NCI-H128 (cell line): Measurements from ENCODE around the gene DLAT.
A peak's percentile ranks its signal among the peaks of the same experiment; 100 is the strongest.
"Not testable (repeated sequence)": the region's sequence is repeated elsewhere in the genome, so short reads cannot be mapped to it uniquely, and the experiment has no call there.

Source experiments
- DNase-seq: peaks from one replicate; lab custom pipeline; 2025; ENCODE audit not compliant: unreplicated experiment; lab: John Stamatoyannopoulos, UW

The DLAT gene

DNA sequence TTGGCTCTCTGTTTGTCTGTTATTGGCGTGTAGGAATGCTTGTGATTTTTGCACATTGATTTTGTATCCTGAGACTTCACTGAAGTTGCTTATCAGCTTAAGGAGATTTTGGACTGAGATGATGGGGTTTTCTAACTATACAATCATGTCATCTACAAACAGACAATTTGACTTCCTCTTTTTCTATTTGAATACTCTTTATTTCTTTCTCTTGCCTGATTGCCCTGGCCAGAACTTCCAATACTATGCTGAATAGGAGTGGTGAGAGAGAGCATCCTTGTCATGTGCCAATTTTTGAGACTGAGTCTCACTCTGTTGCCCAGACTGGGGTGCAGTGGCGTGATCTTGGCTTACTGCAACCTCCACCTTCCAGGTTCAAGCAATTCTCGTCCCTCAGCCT, 23.0 kb downstream of the DLAT start:
- not testable (repeated sequence) for DNase-seq

DNA sequence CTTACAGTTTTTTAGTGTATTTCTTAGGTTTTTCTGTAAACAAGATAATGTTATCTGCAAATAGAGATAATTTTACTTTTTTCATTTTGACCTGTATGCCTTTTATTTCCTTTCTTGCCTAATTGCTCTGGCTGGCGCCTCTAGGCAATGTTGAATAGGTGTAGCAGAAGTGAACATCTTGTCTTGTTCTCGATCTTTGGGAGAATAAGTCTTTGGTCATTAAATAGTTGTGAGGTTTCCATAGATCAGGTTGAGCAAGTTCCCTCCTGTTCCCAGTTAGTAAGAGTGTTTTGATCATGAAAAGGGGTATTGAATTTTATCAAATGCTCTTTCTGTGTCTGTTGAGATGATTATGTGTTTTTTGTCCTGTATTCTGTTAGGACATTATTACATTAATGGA, 24.6 kb downstream of the DLAT start:
- no peak for DNase-seq

DNA sequence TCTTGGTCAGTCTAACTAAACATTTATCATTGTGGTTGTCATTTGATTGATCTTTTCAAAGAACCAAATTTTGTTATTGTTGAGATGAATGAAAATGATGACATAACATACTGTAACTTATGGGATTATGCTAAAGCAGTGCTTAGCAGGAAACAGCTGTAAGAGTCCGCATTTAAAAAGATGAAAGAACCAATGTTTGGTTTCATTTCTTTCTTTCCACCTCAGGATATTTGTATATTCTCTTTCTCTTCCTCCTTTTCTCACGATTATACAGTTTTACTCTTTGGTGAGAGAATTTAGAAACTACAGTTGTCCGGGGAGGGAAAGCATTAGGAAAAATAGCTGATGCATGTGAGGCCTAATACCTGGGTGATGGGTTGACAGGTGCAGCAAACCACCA, 25.5 kb downstream of the DLAT start:
- no peak for DNase-seq

DNA sequence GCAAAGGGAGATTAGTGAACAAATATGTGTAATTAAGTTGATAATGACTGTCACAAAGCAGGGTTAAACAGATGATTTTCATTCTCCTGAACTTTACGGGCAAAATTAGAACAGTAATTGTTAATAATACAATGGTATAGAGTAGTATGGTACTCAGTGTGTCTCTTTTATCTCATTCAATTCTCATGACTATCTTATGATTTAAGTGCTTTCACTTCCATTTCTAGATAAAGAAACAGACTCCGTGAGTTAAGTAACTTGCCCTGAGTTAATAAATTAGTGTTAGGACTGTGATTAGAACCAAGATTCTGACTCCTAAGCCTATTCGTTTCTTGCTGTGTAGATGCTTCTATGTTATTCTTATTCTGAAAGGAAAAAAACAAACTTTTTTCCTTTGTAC, 26.6 kb downstream of the DLAT start:
- DNase-seq, result no peak

DNA sequence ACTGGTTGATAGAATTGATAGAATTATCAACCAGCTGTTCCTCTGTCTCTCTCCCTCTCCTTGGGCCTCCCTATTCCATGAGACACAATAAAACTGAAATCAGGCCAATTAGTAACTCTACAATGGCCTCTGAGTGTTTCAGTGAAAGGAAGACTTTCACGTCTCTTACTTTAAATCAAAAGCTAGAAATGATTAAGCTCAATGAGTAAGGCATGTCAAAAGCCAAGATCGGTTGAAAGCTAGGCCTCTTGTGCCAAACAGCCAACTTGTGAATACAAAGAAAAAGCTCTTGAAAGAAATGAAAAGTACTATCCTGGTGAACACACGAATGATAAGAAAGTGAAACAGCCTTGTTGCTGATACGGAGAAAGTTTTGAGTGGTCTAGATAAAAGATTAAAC, 32.0 kb downstream of the DLAT start:
- DNase-seq, result no peak

DNA sequence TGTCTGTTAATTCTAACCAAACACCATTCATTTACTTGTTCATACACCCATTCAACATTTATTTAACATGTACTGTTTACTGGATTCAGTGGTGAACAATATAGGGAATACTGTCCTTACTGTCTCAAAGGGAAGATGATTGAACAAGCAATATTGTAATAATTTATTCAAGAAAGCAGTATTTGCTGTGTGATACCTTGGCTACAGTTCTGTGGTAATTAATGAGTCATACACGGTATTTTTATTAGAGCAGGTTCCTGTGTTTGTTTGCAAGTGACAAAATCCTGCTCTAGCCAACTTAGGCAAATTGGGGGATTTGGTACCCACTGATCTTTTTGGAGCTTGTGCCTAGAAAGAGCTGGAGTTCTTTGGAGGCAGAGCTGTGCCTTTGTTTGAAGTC, 32.9 kb downstream of the DLAT start:
- no peak for DNase-seq

DNA sequence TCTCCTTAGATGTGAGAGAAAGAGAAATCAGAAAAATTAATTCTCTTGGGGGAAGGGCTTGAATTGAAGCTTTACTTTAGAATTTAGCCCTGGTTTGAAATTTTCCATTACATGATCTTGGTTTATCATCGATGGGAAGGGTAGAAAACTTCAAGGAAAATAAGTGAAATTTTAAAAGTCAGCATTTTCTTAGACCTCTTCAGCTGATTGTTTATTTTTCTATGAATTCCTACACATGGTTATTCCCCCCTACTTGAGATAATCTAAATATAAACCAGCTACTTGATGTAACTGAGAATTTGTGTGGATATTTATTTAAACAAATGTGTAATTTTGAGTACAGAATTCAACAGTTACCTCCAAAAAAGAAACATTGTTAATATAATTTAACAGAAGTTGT, 37.7 kb downstream of the DLAT start:
- DNase-seq, result no peak

DNA sequence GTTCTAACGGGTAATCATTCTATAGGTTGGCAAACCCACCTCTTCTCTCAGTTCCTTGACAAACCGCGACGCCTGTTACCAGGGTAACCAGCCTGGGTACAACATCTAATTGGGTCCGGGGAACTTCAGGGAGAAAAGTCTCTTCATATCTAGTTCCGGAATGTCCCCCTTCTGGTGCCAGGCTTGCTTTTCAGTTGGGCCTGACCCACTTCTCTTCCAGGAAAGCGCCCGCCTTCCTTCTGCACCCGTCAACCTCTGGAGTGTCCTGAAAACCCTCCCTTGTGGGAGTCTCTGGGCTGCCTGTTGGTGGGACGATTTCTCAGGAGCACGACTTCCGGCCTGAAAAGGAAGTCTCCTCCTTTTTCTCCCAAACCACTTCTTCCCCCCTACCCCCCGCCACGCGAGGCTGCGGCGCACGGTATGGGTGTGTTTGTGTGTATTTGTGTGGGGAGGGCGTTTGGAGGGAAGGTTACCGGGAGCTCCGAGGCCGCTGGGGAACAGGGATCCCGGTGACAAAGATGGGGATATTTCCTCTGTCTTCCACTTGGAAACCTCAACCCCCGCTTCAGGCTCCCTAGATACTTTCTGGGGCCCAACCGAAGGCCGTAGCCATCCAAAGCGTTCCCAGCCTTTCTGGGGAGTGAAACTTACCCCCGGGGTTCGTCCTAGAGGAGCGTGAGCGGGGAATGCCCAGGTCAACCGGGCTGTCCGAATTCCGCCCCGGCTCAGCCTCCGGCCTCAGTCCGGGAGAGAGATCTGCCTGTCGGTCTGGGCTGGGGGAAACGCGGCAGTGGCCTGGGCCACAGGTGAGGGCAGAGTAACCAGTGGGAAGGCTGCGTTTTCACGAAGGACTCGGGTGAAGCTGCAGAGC, 49.0 kb downstream of the DLAT start, which contains the start of the genes NKAPD1 and PIH1D2:
TSS of gene NKAPD1 (plus strand) at position 359 of the 871 bp plus-strand sequence. CDS start 1,276 bp downstream, outside the sequence.
TSS of gene PIH1D2 (minus strand) at position 77 of the 871 bp plus-strand sequence. CDS start 843 bp downstream, outside the sequence.
- DNase-seq, result peak; percentile 68

DNA sequence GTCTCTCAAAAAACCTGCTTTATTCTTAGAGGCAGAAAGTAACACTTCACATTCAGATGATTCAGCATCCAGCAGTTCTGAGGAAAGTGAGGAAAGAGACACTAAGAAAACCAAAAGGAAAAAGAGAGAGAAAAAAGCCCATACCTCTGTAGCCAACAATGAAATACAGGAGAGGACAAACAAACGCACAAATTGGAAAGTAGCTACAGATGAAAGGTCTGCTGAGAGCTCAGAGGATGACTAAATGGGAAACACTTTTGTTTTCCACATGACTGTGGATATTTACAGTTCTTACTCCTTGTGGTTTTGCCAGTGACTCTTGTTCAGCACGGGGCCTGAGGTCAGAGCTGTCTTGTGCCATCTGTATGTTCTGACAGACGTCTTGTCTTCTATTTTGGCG, 57.5 kb downstream of the DLAT start:
- no peak for DNase-seq

DNA sequence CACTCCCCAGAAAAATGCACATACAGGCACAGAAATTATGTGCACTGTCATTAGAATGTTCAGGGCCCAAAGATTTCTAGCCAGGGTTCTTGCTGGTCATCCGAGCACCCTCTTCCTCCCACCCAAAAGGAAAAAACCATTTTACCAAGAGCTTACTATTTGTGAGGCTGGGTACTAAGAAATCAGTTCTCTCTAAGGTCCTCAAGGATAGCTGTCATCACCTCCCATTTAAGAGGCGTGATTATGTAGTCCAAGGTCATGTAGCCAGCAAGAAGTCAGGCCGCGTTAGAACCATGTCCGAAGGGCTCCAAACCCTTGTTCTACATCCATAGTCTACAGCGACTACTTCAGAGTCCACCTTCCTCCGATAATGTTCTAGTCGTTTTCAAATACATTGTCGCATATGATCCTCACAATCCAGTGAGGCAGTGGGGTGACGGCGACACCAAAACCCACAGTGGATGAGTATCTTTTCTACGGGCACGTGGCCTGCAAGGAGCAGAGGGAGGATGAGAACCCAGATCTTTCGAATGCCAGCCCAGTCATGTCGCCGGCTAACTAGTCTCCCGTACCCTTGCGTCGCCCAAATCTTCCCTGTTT, 60.7 kb downstream of the DLAT start:
- DNase-seq, result no peak

DNA sequence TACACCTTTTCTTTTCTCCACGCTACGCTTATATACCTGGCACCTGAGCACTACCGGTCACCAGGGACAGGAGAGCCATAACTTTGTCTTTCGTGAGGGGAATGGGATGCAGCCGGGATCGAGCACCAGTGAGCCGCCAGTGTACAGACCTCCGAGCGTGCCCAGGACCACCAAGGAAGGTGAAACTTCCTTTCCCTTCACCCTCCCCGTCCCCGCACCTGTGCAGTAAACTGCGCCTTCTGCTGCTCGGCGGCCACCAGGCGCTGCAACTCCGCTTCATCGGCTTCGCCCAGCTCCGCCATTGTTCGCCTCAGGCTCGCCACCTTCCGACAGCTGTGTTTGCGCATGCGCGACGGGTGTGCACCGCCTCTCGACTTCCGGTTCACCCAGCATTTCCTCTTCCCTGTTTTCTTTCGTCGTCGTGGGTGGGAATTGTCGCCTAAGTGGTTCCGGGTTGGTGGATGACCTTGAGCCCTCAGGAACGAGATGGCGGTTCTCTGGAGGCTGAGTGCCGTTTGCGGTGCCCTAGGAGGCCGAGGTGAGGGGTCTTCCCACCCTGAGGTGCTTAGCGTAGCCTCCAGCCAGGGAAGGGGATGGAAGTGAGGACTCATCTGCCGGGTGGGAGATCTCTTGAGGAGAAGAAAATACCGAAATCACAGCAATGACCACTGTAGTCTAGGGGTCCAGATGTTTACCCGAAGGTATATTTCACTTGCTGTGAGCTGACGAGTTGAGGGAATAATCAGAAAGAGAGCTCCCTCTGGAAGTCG, 61.4 kb downstream of the DLAT start, which contains the start of the genes SDHD and TIMM8B:
TSS of gene SDHD (plus strand) at position 452 of the 770 bp plus-strand sequence. CDS start at position 487, 35 bp downstream.
TSS of gene TIMM8B (minus strand) at position 335 of the 770 bp plus-strand sequence. CDS start at position 302, 33 bp downstream.
- DNase-seq, result peak; percentile 97

DNA sequence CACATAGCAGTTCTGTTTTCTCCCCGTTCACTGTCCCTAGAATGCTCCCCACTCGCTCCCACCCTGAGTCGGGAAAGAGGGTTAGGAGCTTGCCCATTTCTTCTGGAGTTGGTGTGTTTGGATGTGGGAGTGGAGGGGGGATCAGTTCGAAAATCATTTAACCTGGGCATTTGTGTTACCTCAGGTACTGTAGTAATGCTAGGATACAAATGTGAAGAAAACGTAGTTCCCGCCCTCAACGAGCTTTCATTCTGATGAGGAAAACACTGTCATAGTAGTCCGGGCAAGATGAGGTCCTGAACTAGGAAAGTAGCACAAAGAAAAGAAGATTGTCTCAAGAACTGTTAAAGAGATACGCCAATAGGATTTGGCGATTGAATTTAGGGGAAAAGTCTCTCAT, 62.0 kb downstream of the DLAT start:
- DNase-seq, result no peak

DNA sequence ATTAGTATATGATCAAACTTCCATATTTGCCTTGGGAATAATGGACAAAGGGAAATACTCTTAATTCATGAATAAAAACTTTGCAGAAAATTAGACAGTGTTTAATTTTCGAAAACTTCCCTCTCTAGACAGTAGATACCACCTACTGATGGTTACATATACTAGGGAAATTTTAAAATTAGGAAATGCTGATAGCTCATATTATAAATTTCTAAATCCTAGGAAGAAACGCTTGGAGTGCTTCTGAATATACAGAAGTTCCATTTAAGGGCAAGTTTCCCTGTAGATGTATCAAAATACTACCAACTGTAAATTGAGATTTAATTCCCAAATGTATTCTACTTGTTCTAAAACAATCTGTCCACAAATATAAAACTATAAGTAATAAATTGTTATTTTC, 70.1 kb downstream of the DLAT start:
- not testable (repeated sequence) for DNase-seq

DNA sequence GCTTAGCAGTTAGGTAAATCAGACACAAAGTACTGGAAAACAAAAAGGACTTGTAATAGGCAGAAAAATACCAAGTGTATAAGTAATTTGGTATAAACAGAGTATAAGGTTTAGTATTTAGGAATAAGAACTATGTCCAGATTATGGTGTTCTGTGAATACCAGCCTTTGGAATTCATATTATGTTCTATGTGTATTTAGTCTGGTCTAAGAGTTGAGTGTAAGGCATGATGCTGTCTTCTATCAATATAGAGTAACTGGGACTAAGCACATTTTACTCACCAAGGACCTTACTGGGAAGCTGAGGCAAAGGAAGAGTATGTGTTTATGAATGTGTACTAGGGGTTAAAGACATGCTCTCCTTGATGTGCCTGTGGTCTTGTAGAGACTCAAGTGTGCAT, 71.0 kb downstream of the DLAT start:
- DNase-seq, result no peak

DNA sequence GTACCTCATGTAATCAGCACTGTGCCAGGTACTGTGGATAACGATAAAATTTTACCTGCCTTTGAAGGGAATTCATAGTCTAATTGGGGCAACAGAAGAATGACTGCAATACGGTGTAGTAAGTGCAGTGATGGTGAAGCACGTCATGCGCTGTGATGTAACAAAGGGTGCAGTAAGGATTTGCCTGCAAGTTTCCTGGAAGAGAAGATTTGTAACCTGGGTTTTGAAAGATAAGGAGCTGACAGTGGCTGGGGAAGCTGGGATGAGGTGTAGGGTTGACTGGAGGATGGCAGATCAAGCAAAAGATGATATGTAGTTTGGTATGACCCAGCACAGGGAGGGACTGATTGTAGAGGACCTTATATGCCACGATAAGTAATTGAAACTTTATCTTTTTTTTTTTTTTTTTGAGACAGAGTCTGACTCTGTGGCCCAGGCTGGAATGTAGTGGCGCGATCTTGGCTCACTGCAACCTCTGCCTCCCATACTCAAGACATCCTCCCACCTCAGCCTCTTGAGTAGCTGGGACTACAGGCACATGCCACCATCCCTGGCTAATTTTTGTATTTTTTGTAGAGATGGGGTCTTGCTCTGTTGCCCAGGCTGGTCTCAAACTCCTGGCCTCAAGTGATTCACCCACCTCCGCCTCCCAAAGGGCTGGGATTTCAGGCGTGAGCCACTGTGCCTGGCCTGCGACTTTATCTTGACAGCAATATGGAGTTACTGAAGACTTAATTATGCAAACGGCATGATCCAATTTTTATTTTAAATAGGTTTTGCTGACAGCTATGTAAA, 72.7 kb downstream of the DLAT start:
- no peak for DNase-seq

DNA sequence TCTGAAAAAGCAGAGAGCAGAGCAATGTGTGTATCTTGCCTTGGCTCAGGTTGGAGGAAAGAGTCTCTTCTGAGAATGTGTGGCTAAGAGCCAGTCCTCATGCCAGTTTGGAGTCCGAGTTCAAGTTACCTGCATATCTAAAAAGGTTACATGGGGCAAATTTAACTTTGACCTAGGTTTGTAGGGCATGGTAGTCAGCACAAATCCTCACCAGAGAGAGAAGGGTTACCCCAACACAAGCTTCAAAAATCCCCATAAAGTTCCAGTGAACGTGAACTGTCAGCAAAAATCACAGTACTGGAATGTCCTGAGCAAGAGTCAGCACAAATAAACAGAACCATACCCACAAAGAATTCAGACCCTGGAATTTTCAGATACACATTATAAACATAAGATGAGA, 75.3 kb downstream of the DLAT start:
- no peak for DNase-seq

DNA sequence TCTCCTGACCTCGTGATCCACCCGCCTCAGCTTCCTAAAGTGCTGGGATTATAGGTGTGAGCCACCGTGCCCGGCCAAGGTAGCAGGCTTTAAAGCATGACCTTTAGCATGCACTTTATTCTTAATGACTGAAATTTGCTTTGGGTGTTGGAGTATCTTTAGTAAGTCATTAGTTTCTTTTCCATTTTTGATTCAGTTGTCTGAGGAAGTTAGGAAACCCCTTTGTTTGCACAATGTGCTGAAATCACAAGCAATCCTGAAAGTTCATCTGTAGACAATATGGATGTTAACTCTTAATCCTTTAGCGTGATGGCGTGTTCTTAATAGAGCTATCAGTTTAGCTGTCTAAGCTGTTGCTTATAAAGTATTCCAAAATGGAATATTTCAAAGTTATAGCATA, 78.2 kb downstream of the DLAT start:
- no peak for DNase-seq

DNA sequence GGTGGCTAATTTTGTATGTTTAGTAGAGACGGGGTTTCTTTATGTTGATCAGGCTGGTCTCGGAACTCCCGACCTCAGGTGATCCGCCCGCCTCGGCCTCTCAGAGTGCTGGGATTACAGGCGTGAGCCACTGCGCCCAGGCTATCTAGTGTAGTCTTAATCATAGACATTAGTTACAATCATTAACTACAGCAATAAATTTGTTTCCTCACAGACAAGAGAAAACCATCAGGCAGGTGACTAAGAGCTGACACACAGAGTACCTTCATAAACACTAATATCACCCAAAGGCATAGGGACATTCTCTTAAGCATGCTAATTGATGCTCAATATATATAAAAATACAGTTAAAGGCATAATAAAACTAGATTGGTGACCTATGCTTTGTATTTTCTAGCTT, 80.9 kb downstream of the DLAT start:
- no peak for DNase-seq
